Stromal cell of bone marrow (primary cell): Measurements from ENCODE around the gene ZMYM5.
"Not testable (repeated sequence)": the region's sequence is repeated elsewhere in the genome, so short reads cannot be mapped to it uniquely, and the experiment has no call there.

Source experiments
- DNase-seq: peaks from one replicate; pipeline ENCODE4 v3.0.0-alpha.2; 2012; ENCODE audit warnings: low read depth

The ZMYM5 gene

DNA sequence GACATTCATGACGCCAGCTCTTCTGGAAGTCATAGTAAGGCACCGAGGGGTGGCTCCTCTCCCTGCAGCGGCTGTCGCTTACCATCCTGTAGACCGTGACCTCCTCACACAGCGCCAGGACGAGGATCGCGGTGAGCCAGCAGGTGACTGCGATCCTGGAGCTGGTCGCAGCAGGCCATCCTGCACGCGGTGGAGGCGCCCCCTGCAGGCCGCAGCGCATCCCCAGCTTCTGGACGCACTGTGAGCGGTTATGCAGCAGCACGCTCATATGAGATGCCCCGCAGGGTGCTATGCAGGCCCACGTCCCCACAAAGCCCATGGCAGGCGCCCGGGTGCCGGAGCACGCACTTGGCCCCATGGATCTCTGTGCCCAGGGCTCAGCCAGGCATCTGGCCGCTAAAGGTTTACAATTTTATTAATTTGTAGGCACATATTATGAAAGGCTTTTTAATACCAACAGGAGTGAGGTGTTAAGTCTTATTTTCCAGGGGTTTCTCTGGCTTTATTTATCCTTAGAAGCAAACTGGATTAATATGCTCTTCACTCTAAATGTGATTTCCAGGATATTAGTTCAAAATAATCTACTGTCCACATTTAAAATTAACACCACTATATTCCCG, 45.1 kb downstream of the ZMYM5 start:
- no peak for DNase-seq

DNA sequence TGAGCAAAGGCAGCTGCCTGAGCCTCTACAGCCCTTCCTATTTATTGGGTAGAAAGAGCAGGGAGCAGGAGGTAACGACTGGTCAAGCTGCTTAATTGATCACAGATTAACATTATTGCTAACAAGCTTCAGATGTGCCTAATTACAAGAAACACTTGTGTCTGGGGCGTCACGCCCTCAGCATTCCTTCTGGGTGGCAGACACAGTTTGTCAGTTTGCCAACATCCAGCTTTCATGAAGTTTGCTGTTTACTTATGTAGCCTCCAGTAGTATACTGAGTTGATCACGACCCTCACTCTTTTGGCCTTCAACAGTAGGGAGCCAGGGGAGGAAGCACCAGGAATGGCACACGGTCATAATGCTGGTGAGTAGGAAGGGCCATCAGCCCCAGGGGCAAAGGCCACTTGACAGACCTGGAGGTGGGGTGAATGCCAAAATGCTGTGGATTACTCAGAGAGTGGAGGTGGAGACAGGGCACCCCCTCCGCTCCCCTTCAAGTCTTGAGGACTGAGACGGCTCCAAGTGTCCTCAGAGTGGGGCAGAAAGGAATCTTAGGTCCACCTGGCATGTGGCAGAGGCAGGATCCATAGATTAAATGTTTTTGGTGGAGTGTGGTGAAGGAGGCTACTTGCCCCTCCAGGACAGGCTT, 45.8 kb downstream of the ZMYM5 start:
- no peak for DNase-seq

DNA sequence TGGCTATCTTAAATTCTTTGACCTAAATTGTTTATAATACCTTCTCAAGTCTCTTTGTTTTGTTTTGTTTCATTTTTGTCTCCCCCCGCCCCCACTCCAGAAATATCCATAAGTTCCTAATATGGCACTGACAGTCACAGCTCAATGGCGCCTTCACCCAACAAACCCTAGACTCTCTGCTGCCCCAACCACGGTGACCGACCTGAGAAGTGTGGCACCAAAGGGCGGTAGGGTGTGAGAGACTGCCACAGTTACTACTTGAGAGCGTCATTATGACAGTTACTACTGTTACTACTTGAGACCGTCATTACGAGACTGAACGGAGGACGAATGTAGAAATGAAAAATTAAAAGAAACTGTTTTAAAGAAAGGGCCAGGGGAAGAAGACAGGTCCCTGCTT, 46.3 kb downstream of the ZMYM5 start:
- no peak for DNase-seq

DNA sequence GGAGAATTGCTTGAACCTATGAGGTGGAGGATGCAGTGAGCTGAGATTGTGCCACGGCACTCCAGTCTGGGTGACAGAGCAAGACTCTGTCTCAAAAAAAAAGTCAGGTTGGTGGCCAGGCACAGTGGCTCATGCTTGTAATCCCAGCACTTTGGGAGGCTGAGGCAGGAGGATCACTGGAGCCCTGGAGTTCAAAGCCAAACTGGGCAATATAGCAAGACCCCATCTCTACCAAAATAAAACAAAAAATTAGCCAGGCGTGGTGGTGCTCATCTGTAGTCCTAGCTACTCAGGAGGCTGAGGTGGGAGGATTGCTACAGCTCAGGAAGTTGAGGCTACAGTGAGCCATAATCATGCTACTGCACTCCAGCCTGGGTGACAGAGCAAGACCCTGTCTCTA, 47.6 kb downstream of the ZMYM5 start:
- DNase-seq: not testable (repeated sequence)

DNA sequence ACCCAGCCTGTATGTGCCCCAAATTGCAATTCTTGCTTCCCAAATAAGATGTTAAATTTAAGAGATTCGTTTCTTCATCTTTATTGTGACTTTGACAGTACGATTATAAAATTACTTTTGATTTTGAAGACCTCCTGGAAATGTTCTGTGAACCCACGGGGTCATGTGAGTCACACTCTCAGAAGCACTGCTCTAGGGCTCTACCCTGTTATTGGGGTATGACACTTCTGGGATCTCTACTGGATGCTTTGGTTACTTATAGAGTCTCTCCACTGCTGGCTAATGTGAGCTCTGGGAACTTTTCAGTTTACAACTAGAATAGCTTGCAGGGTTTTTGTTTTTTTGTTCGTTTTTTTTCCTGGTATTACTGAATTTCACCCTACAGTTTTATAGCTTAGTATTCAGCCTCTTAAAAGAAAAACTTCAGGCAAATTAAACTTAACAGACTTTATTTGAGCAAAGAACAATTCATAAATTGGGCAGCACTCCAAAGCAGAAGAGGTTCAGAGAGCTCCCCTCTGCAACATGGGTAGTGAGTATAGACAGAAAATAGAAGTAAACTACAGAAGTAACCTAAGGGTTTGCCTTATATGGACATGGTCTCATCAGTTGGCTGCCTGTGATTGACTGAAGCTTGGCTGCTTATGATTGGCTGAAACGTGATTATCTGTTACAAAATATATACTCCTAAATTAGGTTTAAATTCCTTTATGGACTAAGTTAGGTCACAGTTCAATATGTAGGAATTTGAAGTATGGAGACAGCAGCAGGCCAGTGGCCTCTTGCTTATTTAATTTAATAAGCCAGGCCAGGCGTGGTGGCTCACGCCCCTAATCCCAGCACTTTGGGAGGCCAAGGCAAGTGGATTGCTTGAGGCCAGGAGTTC, 52.2 kb downstream of the ZMYM5 start:
- no peak for DNase-seq

DNA sequence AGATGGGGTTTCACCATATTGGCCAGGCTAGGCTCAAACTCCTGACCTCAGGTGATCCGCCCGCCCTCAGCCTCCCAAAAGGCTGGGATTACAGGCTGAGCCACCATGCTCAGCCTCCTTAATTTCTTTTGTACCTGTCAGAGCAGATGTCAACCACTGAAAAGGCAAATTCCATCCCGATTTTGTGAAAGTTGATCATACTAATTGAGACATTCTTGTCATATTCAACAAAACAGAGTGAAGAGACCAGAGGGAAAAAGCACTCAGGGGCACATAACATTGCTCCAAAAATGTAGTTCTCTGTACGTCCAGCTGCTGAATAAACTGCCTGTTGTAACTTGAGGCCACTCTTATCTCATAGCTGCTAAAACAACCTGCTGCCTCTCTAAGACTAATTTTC, 53.3 kb downstream of the ZMYM5 start:
- no peak for DNase-seq

DNA sequence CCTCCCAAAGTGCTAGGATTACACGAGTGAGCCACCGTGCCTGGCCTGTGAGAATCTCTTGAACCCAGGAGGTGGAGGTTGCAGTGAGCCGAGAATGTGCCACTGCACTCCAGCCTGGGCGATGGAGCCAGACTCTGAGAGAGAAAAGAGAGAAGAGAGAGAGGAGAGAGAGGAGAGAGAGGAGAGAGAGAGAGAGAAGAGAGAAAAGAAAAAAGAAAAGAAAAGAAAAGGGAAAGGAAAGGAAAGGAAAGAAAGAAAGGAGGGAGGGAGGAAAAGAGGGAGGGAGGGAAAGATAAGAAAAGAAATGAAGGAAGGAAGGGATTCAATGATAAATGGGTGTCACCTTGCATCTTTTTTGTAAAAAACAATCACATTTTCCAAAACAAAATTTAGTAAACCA, 57.7 kb downstream of the ZMYM5 start:
- DNase-seq: no peak

DNA sequence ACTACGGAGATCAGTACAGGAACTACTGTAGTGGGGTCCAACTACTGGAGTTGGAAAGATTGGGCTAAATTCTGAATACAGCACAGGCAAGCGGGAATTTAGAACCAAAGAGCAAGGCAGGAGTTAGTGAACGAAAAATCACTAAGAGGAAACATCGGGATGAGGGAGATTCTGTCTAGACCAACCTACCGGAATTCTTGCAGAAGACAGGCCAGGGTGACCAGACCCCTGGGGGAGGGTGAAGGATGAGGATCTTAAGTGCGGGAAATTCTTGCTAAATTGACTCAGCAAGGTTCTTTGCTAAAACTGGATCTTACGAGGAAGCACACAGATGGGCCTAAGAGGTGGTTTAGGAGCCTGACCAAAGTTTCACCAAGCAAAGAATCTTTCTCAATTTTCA, 67.5 kb downstream of the ZMYM5 start:
- no peak for DNase-seq

DNA sequence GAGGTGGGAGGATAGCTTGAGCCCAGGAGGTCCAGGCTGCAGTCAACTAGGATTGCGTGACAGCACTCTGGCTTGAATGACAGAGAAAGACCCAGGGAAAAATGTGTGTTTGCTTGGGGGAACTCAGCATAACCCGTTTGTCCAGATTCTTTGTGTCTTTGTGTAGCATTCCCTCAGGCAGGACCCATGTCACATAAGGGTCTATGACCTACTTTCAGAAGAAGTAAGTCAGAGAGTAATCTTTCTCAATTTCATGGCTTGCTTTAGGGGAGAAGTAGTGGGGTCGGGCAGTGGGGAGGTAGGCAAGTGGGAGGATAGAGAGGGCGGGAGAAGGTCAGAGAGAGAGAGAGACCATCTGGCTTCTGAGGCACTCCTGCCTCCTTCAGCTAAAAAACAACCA, 68.8 kb downstream of the ZMYM5 start:
- DNase-seq: no peak

DNA sequence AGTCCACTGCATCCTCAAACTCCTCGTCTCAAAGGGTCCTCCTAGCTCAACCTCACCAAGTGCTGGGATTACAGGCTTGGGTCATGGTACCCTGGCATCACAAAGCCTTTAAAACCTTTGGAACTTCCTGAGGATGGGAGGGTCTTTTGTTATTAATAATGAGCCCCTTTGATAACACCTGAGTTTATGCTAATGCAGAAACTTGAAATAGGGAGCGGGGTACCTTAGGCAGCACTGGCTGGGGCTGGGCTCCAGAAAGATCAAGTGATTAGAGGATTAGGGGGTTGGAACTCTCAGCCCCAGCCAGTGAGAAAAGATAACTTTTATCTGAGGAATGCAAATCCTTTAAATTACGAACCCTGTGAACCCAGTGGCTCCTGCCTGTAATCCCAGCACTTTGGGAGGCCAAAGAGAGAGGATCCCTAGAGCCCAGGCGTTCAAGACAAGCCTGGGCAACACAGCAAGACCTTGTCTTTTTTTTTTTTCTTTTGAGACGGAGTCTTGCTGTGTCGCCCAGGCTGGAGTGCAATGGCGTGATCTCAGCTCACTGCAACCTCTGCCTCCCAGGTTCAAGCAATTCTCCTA, 71.4 kb downstream of the ZMYM5 start:
- DNase-seq: no peak

DNA sequence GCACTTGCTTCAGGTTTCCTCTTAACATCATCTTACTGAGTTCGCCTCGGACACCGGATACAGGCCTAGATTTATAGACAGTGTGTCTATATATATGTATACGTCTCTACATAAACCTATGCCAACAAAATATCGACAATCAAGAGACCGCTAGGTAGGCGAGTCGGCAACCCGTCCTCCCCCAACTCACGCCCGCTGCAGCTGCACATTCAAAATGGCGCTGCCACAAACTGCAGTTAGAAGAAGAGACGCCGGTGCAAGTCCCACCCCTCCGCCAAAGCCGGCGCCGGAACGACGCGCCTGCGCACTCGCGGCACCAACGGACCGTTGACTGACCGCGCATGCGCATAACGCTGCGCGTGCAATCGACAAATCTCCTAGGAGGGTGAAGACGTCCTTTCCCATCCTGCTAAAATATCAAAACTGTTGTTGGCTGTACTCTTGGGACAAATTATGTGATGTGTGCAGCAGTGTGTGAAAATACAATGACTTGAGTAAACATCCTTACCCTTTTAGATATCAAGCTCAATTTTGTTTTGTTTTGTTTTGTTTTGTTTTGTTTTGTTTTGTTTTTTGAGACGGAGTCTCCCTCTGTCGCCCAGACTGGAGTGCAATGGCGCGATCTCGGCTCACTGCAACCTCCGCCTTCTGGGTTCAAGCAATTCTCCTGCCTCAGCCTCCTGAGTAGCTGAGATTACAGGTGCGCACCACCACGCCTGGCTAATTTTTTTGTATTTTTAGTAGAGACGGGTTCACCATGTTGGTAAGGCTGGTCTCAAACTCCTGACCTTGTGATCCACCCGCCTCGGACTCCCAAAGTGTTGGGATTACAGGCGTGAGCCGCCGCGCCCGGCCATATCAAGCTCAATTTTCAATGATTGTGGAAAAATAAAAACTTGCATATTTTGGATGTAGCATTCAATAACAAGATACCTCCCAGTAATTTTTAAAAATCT, 80.4 kb downstream of the ZMYM5 start, which contains the start of gene PSPC1:
Gene PSPC1 (minus strand): TSS at position 219 of the 956 bp plus-strand sequence. CDS start 188 bp downstream, at position 31.
- DNase-seq: peak; percentile 87

DNA sequence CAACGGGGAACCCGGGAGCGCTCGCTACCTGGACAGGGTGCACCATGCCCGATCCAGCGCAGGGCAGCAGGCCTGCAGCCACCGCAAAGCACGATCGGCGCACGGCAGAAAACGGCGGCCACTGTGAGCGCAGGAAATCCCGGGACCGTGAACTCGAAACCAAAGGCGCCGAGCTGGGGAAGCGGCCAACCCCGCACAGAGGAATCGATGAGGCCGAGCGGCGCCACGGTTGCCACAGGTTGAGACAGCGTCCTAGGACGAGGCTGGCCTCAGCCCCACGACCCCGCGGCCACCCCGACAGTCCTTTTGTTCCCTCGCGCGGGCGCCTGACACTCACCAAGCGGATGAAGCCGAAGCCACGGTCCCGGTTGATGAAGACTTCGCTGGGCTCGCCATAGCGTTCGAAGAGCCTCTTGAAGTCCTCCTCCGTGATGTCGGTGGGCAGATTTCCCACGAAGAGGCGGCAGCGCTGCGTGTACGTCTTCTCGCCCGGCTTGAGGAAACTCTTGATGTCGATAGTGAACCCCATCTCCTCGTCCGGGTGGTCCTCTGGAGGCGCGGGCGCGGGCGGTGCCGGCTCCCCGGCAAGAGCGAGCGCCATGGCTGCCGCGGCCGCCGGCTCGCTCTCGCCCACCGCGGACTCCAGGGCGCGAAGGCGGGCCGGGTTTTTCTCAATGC, 81.3 kb downstream of the ZMYM5 start:
- peak; percentile 20 for DNase-seq

DNA sequence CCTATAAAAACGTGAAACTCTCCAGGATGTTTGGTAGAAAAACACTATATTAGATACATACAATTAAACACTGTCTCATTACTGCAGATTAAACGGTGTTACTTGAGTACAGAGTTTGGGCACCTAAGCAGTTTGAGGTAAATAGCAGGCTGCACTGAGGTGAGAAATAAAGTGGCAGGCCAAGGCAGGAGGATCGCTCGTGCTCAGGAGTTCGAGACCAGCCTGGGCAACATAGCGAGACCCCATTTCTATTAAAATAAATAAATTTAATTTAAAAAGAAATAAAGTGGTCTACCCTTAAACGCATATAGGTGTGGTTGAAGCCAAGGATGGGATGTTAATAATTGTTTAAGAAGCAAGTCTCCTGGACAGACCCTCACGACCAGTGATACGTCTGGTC, 81.9 kb downstream of the ZMYM5 start:
- DNase-seq: no peak

DNA sequence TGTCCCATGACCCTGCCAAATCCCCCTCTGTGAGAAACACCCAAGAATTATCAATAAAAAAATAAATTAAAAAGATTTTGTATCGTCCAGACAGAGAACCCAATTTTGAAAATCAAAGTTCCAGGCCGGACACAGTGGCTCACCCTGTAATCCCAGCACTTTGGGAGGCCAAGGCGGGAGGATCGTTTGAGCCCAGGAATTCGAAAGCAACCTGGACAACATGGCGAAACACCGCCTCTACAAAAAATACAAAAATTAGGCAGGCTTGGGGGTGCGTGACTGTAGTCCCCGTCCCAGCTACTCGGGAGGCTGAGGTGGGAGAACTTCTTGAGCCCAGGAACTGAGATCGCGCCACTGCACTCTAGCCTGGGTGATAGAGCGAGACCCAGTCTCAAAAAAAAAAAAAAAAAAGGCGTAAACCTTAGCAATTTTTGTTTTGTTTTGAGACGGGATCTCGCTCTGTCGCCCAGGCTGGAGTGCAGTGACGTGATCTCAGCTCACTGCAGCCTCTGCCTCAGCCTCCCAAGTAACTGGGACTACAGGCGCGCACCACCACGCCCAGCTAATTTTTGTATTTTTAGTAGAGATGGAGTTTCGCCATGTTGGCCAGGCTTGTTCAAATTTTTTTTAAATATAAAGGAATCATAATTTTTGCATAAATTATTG, 82.6 kb downstream of the ZMYM5 start:
- DNase-seq: not testable (repeated sequence)
